A673 (cell line): ENCODE measurements around the gene ACVR1C. TPM values are rescaled to one million over a fixed set of nuclear protein-coding genes. Genes with fewer than 3 reads are reported as not detected.

Experiments used
- BruUV-seq: library from RNA; stranded (reverse); fragments of 400-500 nt; replicated peaks from 2 replicates; lab custom pipeline; 2021; lab: Mats Ljungman, UMichigan
- CTCF ChIA-PET: fragments of 300-600 bp; sonication (Branson Sonifier 250); formaldehyde crosslinking; loops from one replicate; lab custom pipeline; 2022; ENCODE audit warnings: antibody characterized with exemption; lab: Charles Lee
- POLR2A ChIA-PET: fragments of 300-600 bp; sonication (Branson Sonifier 250); formaldehyde crosslinking; loops from one replicate; lab custom pipeline; 2022; ENCODE audit warnings: antibody characterized with exemption; ENCODE audit not compliant: low non-redundant PET; lab: Charles Lee
- DNase-seq: peaks from one replicate; pipeline ENCODE4 v3.0.0-alpha.2; 2015; ENCODE audit warnings: low spot score
- H3K27ac ChIP-seq: fragments of 200-600 bp; sonication (generic); 2 replicates; pipeline ENCODE4 v1.5.1; 2016; ENCODE audit warnings: mixed run types, low read depth, mild to moderate bottlenecking, mixed read lengths, antibody characterized with exemption, low read length; ENCODE audit not compliant: poor library complexity, severe bottlenecking
- H3K27me3 ChIP-seq: fragments of 200-600 bp; sonication (generic); replicated peaks from 2 replicates; pipeline ENCODE4 v1.6.1; 2017; ENCODE audit warnings: mixed run types, low read depth, mild to moderate bottlenecking, mixed read lengths, antibody characterized with exemption, low read length; ENCODE audit not compliant: insufficient read depth, poor library complexity
- H3K36me3 ChIP-seq: fragments of 200-600 bp; sonication (generic); 2 replicates; pipeline ENCODE4 v1.6.1; 2016; ENCODE audit warnings: mixed run types, mild to moderate bottlenecking, mixed read lengths, antibody characterized with exemption, low read length; ENCODE audit not compliant: insufficient read depth, poor library complexity, severe bottlenecking
- H3K4me1 ChIP-seq: fragments of 200-600 bp; sonication (generic); 2 replicates; pipeline ENCODE4 v1.6.1; 2017; ENCODE audit warnings: mixed run types, mild to moderate bottlenecking, mixed read lengths, antibody characterized with exemption, low read length; ENCODE audit not compliant: insufficient read depth, poor library complexity, severe bottlenecking
- H3K4me3 ChIP-seq: fragments of 200-600 bp; sonication (generic); 2 replicates; pipeline ENCODE4 v1.5.1; 2016; ENCODE audit warnings: low read depth, mixed run types, mild to moderate bottlenecking, mixed read lengths, low read length; ENCODE audit not compliant: poor library complexity, severe bottlenecking
- H3K9me3 ChIP-seq: fragments of 200-600 bp; sonication (generic); 2 replicates; pipeline ENCODE4 v1.6.1; 2016; ENCODE audit warnings: mixed run types, low read depth, mild to moderate bottlenecking, mixed read lengths, antibody characterized with exemption, low read length; ENCODE audit not compliant: poor library complexity, severe bottlenecking
- CTCF ChIP-seq: fragments of 300-800, 200-600 bp; sonication (generic); conservative IDR thresholded peaks from 2 replicates; pipeline ENCODE4 v1.5.1; 2017; ENCODE audit warnings: low read depth, mild to moderate bottlenecking, antibody characterized with exemption, low read length, moderate library complexity, mixed read lengths
- EZH2 ChIP-seq: fragments of 200-600 bp; sonication (generic); IDR thresholded peaks from 2 replicates; pipeline ENCODE4 v1.6.1; 2017; ENCODE audit warnings: borderline replicate concordance, low read depth, mild to moderate bottlenecking, mixed read lengths, antibody characterized with exemption, low read length; ENCODE audit not compliant: poor library complexity, severe bottlenecking
- intact Hi-C: fragments of 100-400 bp; cut with micrococcal nuclease; formaldehyde crosslinking; loops from one replicate; pipeline ENCODE4 v1.10.0; 2022; ENCODE audit not compliant: unreplicated experiment
- total RNA-seq: library from RNA; stranded (reverse); gene quantifications from 2 replicates; pipeline ENCODE4 v1.2.3, GENCODE V29; 2021

Gene ACVR1C
- total RNA-seq, 1 experiment from 2014 or later, result 0.13 TPM

GRCh38 chr2:157603198-157603597 lies 25.5 kb downstream of the ACVR1C start:
- Histone ChIP-seq H3K9me3 (no peaks in the 10 kb centered on the region), H3K4me1 (no peaks in the 10 kb centered on the region), H3K36me3 (no peaks in the 10 kb centered on the region), H3K4me3 (no peak overlapping the region), H3K27ac (no peak overlapping the region), H3K27me3 (peaks cover 30% of the 10 kb centered on the region)
- TF ChIP-seq EZH2, result no peak
- no peak for TF ChIP-seq CTCF
- ChIA-PET CTCF (no interaction called here), POLR2A (no interaction called here)
- no peak for DNase-seq
- BruUV-seq, result no TSS peak
- intact Hi-C loops, result no loop called here

- DNase-seq, result no peak
- H3K27ac ChIP-seq, result no peak overlapping the region
- no peaks in the 10 kb centered on the region for H3K36me3 ChIP-seq
- intact Hi-C loops, result no loop called here
- POLR2A ChIA-PET, result no interaction called here
- peaks cover 33% of the 10 kb centered on the region for H3K27me3 ChIP-seq
- no TSS peak for BruUV-seq
- CTCF ChIA-PET, result no interaction called here
- TF ChIP-seq EZH2, result no peak
- no peak for TF ChIP-seq CTCF
- H3K4me3 ChIP-seq, result no peak overlapping the region
- H3K4me1 ChIP-seq, result no peaks in the 10 kb centered on the region
- H3K9me3 ChIP-seq, result no peaks in the 10 kb centered on the region
Measured at GRCh38 chr2:157601807-157602206, 26.9 kb downstream of the ACVR1C start.

GRCh38 chr2:157596992-157597681 lies 31.5 kb downstream of the ACVR1C start:
- ChIA-PET POLR2A (no interaction called here), CTCF (no interaction called here)
- peak; percentile 33 for DNase-seq
- peak; percentile 59 for TF ChIP-seq CTCF
- no peak for TF ChIP-seq EZH2
- Histone ChIP-seq H3K9me3 (no peaks in the 10 kb centered on the region), H3K27ac (no peak overlapping the region), H3K4me1 (no peaks in the 10 kb centered on the region), H3K36me3 (no peaks in the 10 kb centered on the region), H3K4me3 (no peak overlapping the region), H3K27me3 (peaks cover 43% of the 10 kb centered on the region)
- intact Hi-C loops, result loop anchor here (10.0 kb wide), 1 partner anchor 418 kb away; no protein-coding TSS in a partner anchor
- no TSS peak for BruUV-seq
